Erythroblast (primary cell): ENCODE results near the gene CCDC183.

Experiments used
- DNase-seq, 2 experiments: peaks; one replicate each; lab custom pipeline; 2025; lab: John Stamatoyannopoulos, UW
- GATA1 ChIP-seq: IDR thresholded peaks from 2 replicates; pipeline ENCODE4 v1.6.1; 2011; ENCODE audit warnings: low read depth, mild to moderate bottlenecking, control low read depth, low read length, moderate library complexity
- POLR2A ChIP-seq: IDR thresholded peaks from 2 replicates; pipeline ENCODE4 v1.6.1; 2011; ENCODE audit warnings: mild to moderate bottlenecking, low read length

Gene CCDC183

DNA sequence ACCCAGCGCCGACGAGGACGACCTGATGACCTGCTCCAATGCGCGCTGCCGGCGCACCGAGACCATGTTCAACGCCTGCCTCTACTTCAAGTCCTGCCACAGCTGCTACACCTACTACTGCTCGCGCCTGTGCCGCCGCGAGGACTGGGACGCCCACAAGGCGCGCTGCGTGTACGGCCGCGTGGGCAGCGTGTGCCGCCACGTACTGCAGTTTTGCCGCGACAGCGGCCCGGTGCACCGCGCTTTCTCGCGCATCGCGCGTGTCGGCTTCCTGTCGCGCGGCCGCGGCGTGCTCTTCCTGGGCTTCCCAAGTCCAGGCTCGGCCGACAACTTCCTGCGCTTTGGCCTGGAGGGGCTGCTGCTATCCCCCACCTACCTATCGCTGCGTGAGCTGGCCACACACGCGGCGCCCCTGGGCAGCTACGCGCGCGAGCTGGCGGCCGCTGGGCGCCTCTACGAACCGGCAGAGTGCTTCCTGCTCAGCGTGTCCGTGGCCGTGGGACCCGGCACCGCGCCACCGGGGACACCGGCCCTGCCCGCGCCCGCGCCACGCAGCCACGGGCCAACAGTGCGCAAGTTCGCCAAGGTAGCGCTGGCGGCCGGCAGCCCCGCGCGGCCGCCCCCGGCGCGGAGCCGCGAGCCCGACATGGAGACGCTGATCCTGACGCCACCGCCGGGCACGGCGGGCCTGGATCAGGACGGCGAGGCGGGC is 50.4 kb downstream of the CCDC183 start:
- TF ChIP-seq POLR2A (no peak), GATA1 (no peak)
- peak; percentile 32 to 42 for DNase-seq

DNA sequence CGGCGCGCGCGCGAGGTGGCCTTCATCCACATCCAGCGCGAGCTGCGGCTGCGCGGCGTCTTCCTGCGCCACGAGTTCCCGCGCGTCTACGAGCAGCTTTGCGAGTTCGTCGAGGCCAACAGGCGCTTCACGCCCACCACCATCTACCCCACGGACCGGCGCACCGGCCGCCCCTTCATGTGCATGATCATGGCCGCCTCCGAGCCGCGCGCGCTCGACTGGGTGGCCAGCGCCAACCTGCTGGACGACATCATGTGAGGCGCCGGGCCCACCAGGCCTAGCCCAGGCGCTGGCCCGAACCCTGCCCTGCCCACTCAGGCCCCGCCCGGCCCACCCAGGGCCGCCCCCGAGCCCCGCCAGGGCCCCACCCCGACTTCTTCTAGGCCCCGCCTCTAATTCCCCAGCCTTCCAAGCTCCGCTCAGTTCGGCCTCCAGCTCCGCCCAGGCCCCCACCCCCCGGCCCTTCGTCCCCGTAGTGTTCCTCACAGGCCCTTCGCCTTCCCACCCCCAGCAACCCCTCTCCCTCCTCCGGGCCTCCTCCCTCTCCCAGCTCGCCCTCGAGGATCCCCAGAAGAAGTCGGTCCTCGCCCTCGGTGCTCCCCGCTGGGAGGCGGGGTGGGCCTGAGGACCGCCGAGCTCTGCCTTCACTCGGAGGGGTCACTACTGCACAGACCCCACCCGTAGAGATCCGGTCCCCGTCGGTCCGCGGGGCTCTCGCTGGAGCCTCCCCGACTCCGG is 51.1 kb downstream of the CCDC183 start:
- peak; percentile 70 to 76 for DNase-seq
- TF ChIP-seq POLR2A (no peak), GATA1 (no peak)

DNA sequence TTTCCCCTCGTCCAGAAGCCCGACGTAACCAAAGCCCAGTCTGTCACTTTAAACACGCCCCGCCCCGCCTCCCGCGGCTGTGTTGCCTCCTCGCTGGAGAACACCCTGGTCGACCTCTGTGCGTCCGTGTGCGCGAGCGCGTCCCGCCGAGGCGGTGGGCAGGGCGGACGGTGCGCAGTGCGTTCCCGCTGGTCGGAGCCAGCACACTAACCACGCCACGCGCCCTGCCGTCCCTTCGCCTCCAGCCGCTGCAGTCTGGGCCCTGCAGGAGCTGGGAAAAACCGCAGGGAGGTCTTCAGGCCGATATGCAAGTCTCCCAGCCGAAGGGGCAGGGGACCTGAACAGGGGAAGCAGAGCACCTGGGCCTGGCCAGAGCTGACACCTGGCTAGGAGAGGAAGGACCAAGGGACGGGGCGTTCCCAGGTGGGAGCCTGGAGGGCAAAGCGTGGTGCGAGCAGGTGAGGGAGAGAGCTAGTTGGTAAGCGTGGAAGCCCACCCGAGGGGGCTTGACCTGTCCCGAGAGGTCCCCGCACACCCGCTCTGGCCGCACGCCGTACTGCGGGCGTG is 51.8 kb downstream of the CCDC183 start:
- TF ChIP-seq GATA1 = no peak
- no peak for TF ChIP-seq POLR2A
- DNase-seq = peak; percentile 84

DNA sequence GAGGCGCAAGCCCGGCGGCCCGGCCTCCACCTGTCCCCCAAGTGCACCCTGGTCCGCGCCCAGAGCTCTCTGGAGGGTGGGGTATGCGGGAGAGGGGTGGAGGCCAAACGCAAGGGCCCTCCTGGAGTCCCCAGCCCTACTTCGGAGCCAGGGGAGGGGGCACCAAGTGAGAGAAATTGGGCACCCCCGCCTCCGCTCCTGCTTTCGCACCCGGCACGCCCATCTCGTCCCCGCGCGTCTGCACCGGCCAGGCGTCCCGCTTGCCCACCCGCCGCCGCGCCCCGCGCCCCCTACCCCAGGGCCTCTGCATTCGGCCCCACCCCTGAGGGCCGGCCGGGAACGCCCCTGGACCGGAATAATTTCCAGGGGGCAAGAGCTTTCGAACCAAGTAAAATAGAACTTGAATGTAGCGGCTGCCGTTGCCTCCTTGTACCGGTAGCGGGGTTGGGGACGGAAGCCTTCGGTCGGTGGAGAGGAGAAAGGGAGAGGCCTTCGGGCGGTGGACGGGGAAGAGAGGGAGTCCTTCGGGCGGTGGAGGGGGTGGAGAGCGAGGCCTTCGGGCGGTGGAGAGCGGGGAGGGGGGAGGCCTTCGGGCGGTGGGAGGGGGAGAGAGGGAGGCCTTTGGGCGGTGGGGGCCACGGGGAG is 52.4 kb downstream of the CCDC183 start:
- TF ChIP-seq GATA1 = no peak
- no peak for TF ChIP-seq POLR2A
- DNase-seq = peak; percentile 81 to 83

DNA sequence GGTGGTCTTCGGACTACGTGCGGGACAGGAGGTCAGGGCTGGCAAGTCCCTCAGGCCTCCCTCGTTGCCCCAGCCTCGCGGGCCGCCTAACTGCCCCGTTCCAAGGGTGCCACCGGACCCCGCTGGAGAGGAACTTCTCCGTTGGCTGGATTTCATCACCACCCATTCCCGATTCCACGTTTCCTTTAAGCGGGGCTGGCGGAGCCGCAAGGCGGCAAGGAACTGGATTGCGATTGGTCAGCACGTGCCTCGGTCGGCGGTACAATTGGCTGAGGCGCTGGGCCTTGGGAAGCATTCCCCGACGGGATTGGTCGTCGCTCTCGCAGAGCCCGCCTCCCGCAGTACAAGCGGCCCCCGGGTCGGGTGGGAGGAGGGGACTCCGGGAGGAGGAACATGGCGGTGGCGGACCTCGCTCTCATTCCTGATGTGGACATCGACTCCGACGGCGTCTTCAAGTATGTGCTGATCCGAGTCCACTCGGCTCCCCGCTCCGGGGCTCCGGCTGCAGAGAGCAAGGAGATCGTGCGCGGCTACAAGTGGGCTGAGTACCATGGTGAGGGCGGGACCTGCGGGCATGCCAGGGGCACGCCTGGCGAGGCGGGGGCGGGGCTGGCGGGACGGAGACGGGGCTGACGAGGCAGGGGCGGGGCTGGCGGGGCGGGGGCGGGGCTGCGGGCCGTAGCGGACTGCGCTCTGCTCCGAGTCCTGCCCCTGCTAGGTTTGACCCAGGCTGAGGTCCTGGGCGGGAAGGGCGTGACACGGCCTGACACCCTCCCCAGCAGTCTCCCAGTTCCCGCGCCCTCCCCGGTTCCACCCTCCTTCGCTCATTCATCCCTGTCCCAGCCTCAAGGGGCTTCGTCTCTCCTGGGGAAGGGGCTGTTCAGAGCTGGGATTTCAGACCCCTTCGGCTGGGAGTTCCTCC is 53.2 kb downstream of the CCDC183 start, which contains the start of gene PHPT1:
PHPT1 (plus strand) TSS at position 372 of the 922 bp plus-strand sequence; CDS start at position 394, 22 bp downstream.
- TF ChIP-seq POLR2A (peak; percentile 79), GATA1 (no peak)
- peak; percentile 99 for DNase-seq

DNA sequence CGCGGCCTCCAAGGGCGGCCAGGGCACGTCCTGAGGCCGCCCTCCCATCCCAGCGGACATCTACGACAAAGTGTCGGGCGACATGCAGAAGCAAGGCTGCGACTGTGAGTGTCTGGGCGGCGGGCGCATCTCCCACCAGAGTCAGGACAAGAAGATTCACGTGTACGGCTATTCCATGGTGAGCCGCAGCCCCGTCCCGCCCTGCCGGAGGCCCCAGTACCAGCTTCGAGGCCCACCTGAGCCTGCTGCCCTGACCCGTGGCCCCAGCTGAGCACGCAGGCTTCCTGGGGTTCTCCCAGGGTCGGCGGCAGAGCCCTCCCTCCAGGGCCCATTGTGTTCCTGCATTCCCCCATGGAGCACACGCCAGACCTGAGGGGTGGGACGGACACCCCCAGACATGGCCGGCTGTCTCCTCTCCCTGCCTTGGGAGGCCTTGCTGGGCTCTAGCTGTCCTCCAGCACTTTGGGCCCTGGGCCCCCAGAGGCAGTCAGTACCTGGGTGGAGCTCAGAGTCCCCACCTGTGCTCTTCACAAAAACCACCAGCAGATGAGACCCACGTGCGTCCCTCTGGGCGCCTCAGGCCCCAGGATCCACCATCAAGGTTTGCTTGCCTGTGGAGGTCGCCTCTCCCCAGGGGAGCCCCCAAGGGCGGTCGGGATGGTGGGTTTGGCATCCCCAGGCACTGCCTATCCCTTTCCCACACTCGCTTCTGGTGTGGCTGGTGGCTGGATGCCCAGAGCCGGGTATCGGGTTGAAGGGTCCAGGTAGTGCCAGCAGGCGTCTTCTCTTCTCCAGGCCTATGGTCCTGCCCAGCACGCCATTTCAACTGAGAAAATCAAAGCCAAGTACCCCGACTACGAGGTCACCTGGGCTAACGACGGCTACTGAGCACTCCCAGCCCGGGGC is 54.1 kb downstream of the CCDC183 start:
- no peak for TF ChIP-seq POLR2A
- TF ChIP-seq GATA1 = no peak
- no peak for DNase-seq

DNA sequence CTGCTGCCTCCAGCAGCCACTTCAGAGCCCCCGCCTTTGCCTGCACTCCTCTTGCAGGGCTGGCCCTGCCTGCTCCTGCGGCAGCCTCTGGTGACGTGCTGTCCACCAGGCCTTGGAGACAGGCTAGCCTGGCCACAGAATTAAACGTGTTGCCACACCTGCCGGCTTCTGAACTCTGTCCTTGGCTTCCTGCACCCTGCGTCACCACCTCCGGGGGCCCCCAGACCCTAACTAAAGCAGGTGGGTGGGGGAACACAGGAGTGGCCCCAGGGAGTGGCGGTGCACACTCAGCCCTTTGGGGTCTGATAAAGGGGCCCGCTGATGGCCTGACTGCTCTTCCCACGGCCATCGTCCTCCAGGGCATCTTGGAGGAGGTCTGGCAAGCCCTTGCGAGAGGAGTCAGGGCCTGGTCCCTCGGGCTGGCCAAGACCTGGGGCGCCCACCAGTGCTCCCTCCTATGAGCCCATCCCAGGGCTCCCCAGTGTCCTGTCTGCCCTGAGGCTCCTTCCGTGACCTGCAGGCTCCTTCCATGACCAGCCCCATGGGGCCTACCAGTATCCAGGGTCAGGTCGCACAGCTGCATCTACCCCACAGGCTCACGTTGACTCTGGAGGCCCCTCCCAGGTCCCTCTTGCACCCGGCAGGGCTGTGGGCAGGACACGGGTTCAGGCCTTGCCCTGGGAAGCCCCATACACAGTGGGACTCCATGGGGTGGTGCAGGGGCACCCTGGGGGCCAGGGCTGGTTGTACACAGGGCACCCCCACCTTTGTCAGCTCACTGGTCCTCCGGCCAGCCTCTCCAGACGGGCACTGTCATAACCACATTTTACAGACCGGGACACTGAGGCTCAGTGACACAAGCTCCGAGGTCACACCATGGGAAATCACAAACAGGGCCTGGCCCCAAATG is 55.0 kb downstream of the CCDC183 start:
- no peak for DNase-seq
- no peak for TF ChIP-seq POLR2A
- TF ChIP-seq GATA1 = no peak

DNA sequence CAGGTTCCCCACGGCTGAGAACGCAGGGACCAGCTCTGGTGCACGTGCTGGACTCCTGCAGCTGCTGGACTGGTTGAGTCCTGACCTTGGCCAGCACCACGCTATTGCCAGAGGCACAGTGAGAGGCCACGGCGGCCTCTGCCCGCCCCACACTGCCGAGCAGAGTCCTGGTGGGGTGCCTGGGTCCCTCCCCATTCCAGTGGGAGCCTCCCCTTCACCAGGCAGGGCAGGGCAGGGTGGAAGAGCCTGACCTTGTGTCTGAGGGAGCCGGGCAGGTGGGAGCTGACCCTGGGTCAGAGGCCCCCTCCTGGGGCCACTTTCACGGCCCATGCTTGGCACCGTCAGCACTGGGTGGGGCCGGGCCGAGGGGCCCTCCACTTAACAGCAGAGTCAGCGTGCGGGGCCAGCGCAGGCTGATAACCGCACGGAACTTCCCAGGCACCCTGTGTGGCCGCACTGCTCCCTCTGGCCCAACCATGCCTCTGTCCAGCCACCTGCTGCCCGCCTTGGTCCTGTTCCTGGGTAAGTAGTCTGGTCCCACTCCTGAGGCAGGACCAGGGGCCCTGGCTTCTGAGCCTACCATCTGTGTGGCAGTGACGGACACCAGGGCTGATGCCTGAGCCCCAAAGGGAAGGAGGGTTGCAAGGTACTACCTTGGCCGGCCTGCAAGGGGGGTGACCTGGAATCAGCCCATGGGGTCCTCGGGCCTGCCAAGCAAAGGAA is 56.0 kb downstream of the CCDC183 start, which contains the start of gene MAMDC4:
MAMDC4 (plus strand) TSS at position 406 of the 723 bp plus-strand sequence; CDS start at position 477, 71 bp downstream.
- TF ChIP-seq POLR2A (no peak), GATA1 (no peak)
- DNase-seq = no peak

DNA sequence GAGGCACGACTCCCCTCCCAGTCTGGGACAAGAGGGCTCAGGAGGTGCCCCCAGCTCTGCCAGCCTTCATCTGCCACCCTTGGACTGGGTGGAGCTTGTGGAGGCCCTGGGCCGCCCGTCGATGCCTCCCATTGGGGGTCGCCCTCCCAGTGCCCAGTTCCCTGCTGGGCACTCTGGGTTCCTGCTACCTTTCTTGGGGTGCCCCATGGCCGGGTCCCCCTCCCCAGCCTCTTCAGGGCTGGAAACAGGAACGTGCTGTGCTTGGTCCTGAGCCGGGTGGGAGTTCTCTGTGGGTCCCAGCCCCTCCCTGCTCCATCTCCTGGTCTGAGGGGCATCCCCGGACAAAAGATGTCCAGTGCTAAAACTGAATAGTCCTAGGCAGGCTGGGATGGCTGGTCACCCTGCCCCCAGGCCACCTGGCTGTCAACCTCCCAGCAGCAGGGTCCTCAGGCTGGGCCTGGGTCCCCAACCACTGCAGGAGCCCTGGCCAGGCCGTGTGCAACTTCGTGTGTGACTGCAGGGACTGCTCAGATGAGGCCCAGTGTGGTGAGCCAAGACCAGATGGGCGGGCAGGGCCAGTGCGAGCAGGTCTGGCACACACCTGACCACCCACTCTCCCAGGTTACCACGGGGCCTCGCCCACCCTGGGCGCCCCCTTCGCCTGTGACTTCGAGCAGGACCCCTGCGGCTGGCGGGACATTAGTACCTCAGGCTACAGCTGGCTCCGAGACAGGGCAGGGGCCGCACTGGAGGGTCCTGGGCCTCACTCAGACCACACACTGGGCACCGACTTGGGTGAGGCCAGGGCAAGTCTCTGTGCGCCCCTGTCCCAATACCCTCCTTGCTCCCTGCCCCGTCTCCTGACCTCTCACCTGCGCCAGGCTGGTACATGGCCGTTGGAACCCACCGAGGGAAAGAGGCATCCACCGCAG is 56.8 kb downstream of the CCDC183 start:
- TF ChIP-seq GATA1 (no peak), POLR2A (no peak)
- DNase-seq = no peak
